Kidney epithelial cell (primary cell): ENCODE results near the gene SLC26A1. TPM values are rescaled to one million over a fixed set of nuclear protein-coding genes. Genes with fewer than 3 reads are reported as not detected.
A peak's percentile ranks its signal among the peaks of the same experiment; 100 is the strongest.

Experiments used
- DNase-seq: peaks from one replicate; pipeline ENCODE4 v3.0.0-alpha.2; 2010; ENCODE audit warnings: low read depth
- H3K27me3 ChIP-seq: 2 replicates; pipeline ENCODE4 v1.6.0; 2011; ENCODE audit warnings: low read length; ENCODE audit not compliant: control insufficient read depth, insufficient read depth
- H3K36me3 ChIP-seq: 2 replicates; pipeline ENCODE4 v1.5.1; 2011; ENCODE audit warnings: low read length; ENCODE audit not compliant: control insufficient read depth, insufficient read depth
- H3K4me3 ChIP-seq: 2 replicates; pipeline ENCODE4 v1.5.1; 2011; ENCODE audit warnings: low read depth, mild to moderate bottlenecking, control low read depth, low read length
- CTCF ChIP-seq: IDR thresholded peaks from 2 replicates; pipeline ENCODE4 v1.5.1; 2011; ENCODE audit warnings: mild to moderate bottlenecking, moderate library complexity, low read length, control low read depth, inconsistent platforms; ENCODE audit not compliant: insufficient read depth, poor library complexity, severe bottlenecking
- total RNA-seq: library from RNA; depleted of rRNA; stranded (reverse); fragments of >200 nt; gene quantifications from 2 replicates; pipeline ENCODE4 v1.2.3, GENCODE V29; 2015

The SLC26A1 gene
- total RNA-seq, 1 donor from 2014 or later = 0.38 TPM

- H3K27me3 ChIP-seq = peaks cover 3% of the 10 kb centered on the region
Measured at GRCh38 chr4:1014291-1015167, 21.3 kb upstream of the SLC26A1 start.

DNA sequence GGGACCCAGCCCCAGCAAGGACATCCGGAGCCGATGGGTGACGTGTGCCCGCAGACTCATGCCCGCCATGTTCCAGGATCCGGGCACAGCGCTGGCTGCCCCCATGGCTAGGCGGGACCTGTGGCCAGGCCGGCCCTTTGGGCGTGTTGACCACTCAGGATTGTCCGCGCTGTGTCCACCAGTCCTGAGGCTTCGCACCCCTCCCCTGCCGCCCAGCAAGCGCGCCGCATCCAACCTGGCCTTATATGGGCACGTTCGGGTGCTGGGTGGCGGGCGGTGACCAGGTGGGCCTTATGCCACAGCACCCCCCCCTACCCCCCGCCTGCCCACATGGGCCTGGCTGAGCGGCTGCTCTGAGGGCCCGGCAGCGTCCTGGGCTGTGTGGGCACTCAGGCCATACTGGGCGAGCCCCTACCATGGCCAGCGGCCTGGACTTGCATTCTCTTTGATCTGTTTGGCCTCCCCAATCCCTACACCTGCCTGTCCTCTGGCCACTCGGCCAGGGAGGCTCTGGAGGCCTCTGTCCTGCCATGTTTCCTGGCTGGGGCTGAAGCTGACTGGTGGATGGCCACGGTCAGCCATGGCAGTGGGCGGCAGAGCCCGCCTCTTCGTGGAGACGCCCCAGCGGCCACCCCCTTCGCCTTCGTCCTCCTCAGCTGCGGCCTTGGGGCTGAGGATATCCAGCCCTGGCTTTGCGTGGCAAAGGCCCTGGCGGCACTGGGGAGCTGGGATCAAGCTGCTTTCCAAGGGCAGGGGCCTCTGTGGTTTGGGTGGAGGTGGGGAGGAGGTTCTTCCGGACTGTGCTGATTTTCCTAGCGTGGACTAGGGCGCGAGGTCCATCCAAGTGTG is 20.2 kb upstream of the SLC26A1 start:
- no peak for TF ChIP-seq CTCF
- Histone ChIP-seq H3K4me3 (no peak overlapping the region), H3K36me3 (no peaks in the 10 kb centered on the region), H3K27me3 (peaks cover 12% of the 10 kb centered on the region)
- no peak for DNase-seq

More at GRCh38 chr4:1014291-1015167, 21.3 kb upstream of the SLC26A1 start:
- H3K36me3 ChIP-seq = no peaks in the 10 kb centered on the region
- no peak for DNase-seq
- no peak overlapping the region for H3K4me3 ChIP-seq
- TF ChIP-seq CTCF = no peak

DNA sequence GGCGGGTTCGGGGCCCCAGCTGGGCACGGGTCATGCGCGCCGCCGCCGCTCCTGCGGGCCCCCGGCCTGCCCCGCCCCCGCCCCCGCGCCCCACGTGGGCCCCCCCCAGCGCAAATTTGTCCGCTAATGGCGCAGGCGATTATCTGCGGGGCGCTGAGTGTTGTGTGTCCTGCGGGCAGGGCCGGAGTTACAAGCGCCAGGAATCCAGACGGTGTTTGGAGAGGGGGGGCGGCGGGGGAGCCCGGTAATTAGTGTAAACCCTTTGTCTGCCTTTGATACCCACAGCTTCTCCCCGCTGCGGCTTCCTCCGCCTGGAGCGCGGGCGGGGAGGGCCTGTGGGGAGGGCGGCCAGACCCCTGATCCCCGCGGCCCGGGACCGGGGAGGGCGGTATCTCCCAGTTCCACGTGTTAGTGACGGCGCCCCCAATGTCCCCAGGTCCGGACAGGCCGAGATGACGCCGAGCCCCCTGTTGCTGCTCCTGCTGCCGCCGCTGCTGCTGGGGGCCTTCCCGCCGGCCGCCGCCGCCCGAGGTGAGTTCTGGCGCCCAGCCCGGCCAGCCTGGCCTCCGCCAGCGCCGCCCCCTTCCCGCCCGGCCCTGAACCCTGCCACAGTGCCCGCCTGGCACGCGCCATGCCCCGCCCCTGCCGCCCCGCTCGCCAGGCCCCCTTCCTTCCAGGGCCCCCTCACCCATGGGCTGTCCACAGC is 19.0 kb upstream of the SLC26A1 start:
- DNase-seq = no peak
- no peaks in the 10 kb centered on the region for H3K36me3 ChIP-seq
- H3K27me3 ChIP-seq = peaks cover 23% of the 10 kb centered on the region
- peak overlapping the region; percentile 59 for H3K4me3 ChIP-seq
- no peak for TF ChIP-seq CTCF

DNA sequence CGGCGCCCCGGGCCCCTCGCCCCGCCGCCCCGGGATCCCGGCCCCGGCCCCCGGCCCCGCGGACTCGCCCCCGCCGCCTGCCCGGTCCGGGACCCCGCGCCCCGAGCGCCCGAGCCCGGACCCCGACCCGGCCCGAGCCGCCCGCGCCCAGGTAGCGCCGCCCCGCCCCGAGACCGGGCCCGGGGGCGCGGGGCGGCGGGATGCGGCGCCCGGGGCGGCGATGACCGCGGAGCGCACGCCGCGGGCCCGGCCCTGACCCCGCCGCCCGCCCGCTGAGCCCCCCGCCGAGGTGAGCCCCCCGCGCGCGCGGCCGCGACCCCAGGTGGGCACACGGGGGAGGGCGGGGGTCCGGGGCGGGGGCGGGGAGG is 18.4 kb upstream of the SLC26A1 start:
- no peak for DNase-seq
- Histone ChIP-seq H3K27me3 (peaks cover 26% of the 10 kb centered on the region), H3K4me3 (peak overlapping the region; percentile 59), H3K36me3 (no peaks in the 10 kb centered on the region)
- no peak for TF ChIP-seq CTCF

DNA sequence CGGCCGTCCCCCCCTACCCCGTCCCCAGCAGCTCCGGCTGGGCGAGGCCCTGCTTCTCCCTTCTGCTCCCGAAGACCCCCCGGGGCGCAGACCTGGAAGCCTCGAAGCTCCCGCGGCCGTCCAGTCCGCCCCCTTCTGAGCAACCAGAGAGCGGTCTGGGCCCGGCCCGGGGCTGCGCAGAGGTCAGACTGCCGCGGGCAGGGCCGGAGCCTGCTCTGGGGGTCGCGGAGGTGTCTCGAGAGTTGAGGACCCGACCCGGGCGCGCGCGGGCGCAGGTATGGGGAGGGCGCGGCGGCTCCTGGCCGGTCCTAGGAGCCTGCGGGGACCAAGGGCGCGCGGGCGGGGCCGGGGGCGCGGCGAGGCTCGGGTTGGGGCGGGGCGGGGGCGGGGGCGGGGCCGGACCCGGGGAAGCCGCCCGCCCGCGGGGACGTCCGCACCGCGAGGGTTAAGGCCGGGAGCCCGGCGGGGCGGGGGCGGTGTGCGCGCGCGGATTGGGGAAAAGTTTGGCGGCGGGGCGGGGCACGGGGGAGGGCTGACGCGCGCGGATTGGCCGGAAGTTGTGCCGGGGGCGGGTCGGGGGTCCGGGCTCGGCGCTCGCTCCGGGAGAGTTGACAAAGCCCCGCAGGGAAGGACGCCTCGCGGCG is 17.9 kb upstream of the SLC26A1 start, which contains the start of gene FGFRL1:
TSS of gene FGFRL1 (plus strand) at position 605 of the 644 bp plus-strand sequence. CDS start 860 bp downstream, outside the sequence.
- DNase-seq = no peak
- TF ChIP-seq CTCF = no peak
- Histone ChIP-seq H3K27me3 (peaks cover 28% of the 10 kb centered on the region), H3K4me3 (peak within 1 kb of the TSS; percentile 59), H3K36me3 (no peaks in the 10 kb centered on the region)
